ENCODE results near the gene TTC21B.

DNA sequence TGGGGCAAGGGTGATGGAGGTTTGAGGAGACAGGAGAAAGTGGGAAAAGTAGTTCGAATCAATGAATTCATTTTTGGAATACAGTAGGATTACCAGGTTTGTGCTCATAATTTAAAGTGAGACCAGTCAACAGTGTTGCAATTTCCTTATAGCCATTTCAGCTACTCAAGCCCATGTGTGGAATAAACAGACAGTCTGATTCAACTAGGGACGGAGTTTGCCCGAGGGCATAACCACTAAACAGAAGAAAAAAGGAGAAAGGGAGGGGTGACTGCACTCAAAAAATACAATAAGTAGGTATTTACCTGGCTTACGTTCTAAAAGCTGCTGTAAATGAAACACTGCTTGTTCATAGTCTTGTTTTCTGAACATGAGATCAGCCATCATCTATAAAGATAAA lies 55.2 kb downstream of the TTC21B start:
- TF ChIP-seq EZH2phosphoT487 (conservative IDR thresholded peaks at IDR 0.05; ENCODE audit: low read length): no peak
- TF ChIP-seq, protein P1, sequence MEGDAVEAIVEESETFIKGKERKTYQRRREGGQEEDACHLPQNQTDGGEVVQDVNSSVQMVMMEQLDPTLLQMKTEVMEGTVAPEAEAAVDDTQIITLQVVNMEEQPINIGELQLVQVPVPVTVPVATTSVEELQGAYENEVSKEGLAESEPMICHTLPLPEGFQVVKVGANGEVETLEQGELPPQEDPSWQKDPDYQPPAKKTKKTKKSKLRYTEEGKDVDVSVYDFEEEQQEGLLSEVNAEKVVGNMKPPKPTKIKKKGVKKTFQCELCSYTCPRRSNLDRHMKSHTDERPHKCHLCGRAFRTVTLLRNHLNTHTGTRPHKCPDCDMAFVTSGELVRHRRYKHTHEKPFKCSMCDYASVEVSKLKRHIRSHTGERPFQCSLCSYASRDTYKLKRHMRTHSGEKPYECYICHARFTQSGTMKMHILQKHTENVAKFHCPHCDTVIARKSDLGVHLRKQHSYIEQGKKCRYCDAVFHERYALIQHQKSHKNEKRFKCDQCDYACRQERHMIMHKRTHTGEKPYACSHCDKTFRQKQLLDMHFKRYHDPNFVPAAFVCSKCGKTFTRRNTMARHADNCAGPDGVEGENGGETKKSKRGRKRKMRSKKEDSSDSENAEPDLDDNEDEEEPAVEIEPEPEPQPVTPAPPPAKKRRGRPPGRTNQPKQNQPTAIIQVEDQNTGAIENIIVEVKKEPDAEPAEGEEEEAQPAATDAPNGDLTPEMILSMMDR (IDR thresholded peaks at IDR 0.05; ENCODE audit: insufficient read depth, low read length, poor library complexity, severe bottlenecking): no peak
